Measurements from ENCODE around the gene LRP3. TPM values are rescaled to one million over a fixed set of nuclear protein-coding genes. Genes with fewer than 3 reads are reported as not detected.

Gene LRP3
- total and polyA plus RNA-seq, 2 of the 13 experiments (the other 11 are each of a cell fraction or from before 2014, with no cell fraction given): 17.6 to 51.6 TPM

DNA sequence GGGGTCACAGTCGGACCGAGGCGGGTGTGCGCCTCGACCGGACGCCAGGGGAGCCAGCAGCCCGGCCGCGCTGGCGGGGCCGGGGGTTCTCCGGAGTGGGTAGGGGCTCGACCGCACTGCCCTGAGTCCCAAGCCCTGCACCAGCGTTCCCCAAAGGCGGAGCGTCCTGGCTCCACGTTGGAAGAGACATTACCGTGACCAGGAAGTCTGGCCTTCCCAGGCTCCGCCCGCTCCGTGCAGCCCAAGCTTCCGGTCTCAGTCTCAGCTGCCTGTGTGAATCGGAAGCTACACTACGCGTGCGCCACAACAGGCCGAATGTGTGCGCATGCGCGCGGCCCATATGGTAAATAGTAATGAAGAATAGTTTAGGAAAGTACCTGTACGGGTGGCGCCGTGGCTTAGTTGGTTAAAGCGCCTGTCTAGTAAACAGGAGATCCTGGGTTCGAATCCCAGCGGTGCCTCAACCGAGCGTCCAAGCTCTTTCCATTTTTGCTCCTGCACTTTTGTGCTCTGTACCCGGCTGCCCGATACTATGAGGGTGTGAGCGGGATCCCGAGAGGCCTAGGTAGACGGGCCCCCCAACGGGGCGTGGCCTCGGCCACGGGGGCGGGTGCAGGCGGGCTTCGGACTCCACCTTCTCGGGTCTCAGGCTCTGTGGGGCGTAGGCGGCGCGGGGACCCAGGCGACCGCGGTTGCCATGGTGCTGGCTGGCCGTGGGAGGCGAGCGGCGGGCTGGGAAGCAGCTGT lies 17.3 kb upstream of the LRP3 start (continued):
- TF ChIP-seq, protein P1, sequence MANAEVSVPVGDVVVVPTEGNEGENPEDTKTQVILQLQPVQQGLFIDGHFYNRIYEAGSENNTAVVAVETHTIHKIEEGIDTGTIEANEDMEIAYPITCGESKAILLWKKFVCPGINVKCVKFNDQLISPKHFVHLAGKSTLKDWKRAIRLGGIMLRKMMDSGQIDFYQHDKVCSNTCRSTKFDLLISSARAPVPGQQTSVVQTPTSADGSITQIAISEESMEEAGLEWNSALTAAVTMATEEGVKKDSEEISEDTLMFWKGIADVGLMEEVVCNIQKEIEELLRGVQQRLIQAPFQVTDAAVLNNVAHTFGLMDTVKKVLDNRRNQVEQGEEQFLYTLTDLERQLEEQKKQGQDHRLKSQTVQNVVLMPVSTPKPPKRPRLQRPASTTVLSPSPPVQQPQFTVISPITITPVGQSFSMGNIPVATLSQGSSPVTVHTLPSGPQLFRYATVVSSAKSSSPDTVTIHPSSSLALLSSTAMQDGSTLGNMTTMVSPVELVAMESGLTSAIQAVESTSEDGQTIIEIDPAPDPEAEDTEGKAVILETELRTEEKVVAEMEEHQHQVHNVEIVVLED (CRISPR knock-in tag; IDR thresholded peaks at IDR 0.05; ENCODE audit: borderline replicate concordance): peak; percentile 77; the same call in 1 of the 2 replicates
- TF ChIP-seq EED (CRISPR knock-in tag; IDR thresholded peaks at IDR 0.05): no peak
- no peak for TF ChIP-seq ZNF205 (CRISPR knock-in tag; IDR thresholded peaks at IDR 0.05)
- TF ChIP-seq YY1 (IDR thresholded peaks at IDR 0.05; ENCODE audit: insufficient read depth, insufficient replicate concordance, low read depth, low read length): peak; percentile 25
- TF ChIP-seq JUND (CRISPR knock-in tag; IDR thresholded peaks at IDR 0.05): no peak
- peak; percentile 93 for TF ChIP-seq GABPB1 (CRISPR knock-in tag; IDR thresholded peaks at IDR 0.05)
- peak; percentile 72; the same call in 1 of the 2 replicates for TF ChIP-seq PRMT3 (CRISPR knock-in tag; IDR thresholded peaks at IDR 0.05; ENCODE audit: borderline replicate concordance, low read depth)
- TF ChIP-seq, protein P2, sequence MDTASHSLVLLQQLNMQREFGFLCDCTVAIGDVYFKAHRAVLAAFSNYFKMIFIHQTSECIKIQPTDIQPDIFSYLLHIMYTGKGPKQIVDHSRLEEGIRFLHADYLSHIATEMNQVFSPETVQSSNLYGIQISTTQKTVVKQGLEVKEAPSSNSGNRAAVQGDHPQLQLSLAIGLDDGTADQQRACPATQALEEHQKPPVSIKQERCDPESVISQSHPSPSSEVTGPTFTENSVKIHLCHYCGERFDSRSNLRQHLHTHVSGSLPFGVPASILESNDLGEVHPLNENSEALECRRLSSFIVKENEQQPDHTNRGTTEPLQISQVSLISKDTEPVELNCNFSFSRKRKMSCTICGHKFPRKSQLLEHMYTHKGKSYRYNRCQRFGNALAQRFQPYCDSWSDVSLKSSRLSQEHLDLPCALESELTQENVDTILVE (CRISPR knock-in tag; IDR thresholded peaks at IDR 0.05): no peak; the same call in 1 of the 2 replicates
- TF ChIP-seq ATM (IDR thresholded peaks at IDR 0.05; ENCODE audit: borderline replicate concordance): no peak
- TF ChIP-seq TARDBP (CRISPR knock-in tag; IDR thresholded peaks at IDR 0.05): peak; percentile 93
- TF ChIP-seq ZNF10 (CRISPR knock-in tag; IDR thresholded peaks at IDR 0.05; ENCODE audit: borderline replicate concordance, low read depth): no peak
- TF ChIP-seq, protein P3, sequence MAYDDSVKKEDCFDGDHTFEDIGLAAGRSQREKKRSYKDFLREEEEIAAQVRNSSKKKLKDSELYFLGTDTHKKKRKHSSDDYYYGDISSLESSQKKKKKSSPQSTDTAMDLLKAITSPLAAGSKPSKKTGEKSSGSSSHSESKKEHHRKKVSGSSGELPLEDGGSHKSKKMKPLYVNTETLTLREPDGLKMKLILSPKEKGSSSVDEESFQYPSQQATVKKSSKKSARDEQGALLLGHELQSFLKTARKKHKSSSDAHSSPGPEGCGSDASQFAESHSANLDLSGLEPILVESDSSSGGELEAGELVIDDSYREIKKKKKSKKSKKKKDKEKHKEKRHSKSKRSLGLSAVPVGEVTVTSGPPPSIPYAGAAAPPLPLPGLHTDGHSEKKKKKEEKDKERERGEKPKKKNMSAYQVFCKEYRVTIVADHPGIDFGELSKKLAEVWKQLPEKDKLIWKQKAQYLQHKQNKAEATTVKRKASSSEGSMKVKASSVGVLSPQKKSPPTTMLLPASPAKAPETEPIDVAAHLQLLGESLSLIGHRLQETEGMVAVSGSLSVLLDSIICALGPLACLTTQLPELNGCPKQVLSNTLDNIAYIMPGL (CRISPR knock-in tag; IDR thresholded peaks at IDR 0.05; ENCODE audit: borderline replicate concordance in 1 of 2, low read depth in 1 of 2): peak; percentile 98
- peak; percentile 25; the same call in 1 of the 2 replicates for TF ChIP-seq HNF4A (CRISPR knock-in tag; IDR thresholded peaks at IDR 0.05)
- 0 out of 2 replicates have a peak, but pooled peaks have one; percentile 30 for TF ChIP-seq RELA (CRISPR knock-in tag; IDR thresholded peaks at IDR 0.05)
- TF ChIP-seq PHF21A (CRISPR knock-in tag; IDR thresholded peaks at IDR 0.05): peak; percentile 98
- TF ChIP-seq, protein P4, sequence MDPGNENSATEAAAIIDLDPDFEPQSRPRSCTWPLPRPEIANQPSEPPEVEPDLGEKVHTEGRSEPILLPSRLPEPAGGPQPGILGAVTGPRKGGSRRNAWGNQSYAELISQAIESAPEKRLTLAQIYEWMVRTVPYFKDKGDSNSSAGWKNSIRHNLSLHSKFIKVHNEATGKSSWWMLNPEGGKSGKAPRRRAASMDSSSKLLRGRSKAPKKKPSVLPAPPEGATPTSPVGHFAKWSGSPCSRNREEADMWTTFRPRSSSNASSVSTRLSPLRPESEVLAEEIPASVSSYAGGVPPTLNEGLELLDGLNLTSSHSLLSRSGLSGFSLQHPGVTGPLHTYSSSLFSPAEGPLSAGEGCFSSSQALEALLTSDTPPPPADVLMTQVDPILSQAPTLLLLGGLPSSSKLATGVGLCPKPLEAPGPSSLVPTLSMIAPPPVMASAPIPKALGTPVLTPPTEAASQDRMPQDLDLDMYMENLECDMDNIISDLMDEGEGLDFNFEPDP (CRISPR knock-in tag; conservative IDR thresholded peaks at IDR 0.05): no peak
- peak; percentile 37; the same call in 1 of the 2 replicates for TF ChIP-seq REPIN1 (CRISPR knock-in tag; IDR thresholded peaks at IDR 0.05; ENCODE audit: borderline replicate concordance, low read depth)
- peak; percentile 77; the same call in 1 of the 2 replicates for TF ChIP-seq ZFP36L1 (CRISPR knock-in tag; IDR thresholded peaks at IDR 0.05)
- TF ChIP-seq ZNF775 (CRISPR knock-in tag; IDR thresholded peaks at IDR 0.05; ENCODE audit: borderline replicate concordance): no peak; the same call in 1 of the 2 replicates
